Measurements from ENCODE around the gene EVA1A.

EVA1A gene

GRCh38 chr2:75600461-75601011 lies 39.8 kb upstream of the EVA1A start:
- Histone ChIP-seq H3K27me3 (ENCODE audit: control insufficient read depth, insufficient read depth, low read length) (no peaks in the 10 kb centered on the region), H3K4me3 (ENCODE audit: low read length) (no peak overlapping the region), H3K9me3 (ENCODE audit: control insufficient read depth, low read length) (no peaks in the 10 kb centered on the region), H3K36me3 (ENCODE audit: control insufficient read depth, insufficient read depth, low read length) (no peaks in the 10 kb centered on the region), H3K4me1 (ENCODE audit: control insufficient read depth, insufficient read depth, low read length) (no peaks in the 10 kb centered on the region), H3K9ac (ENCODE audit: low read length) (no peak overlapping the region)

GRCh38 chr2:75598589-75599155 lies 37.9 kb upstream of the EVA1A start:
- Histone ChIP-seq H3K27me3 (ENCODE audit: control insufficient read depth, insufficient read depth, low read length) (no peaks in the 10 kb centered on the region), H3K4me1 (ENCODE audit: control insufficient read depth, insufficient read depth, low read length) (no peaks in the 10 kb centered on the region), H3K9ac (ENCODE audit: low read length) (no peak overlapping the region), H3K36me3 (ENCODE audit: control insufficient read depth, insufficient read depth, low read length) (no peaks in the 10 kb centered on the region), H3K4me3 (ENCODE audit: low read length) (no peak overlapping the region), H3K9me3 (ENCODE audit: control insufficient read depth, low read length) (no peaks in the 10 kb centered on the region)

- H3K4me3 ChIP-seq (ENCODE audit: low read length), result no peak overlapping the region
- no peaks in the 10 kb centered on the region for H3K36me3 ChIP-seq (ENCODE audit: control insufficient read depth, insufficient read depth, low read length)
- H3K4me1 ChIP-seq (ENCODE audit: control insufficient read depth, insufficient read depth, low read length), result no peaks in the 10 kb centered on the region
- no peaks in the 10 kb centered on the region for H3K9me3 ChIP-seq (ENCODE audit: control insufficient read depth, low read length)
- no peaks in the 10 kb centered on the region for H3K27me3 ChIP-seq (ENCODE audit: control insufficient read depth, insufficient read depth, low read length)
- H3K9ac ChIP-seq (ENCODE audit: low read length), result no peak overlapping the region
These were observed 37.2 kb upstream of the EVA1A start for GRCh38 chr2:75597949-75598348.

- Histone ChIP-seq H3K4me3 (ENCODE audit: low read length) (no peak overlapping the region), H3K9me3 (ENCODE audit: control insufficient read depth, low read length) (no peaks in the 10 kb centered on the region), H3K4me1 (ENCODE audit: control insufficient read depth, insufficient read depth, low read length) (no peaks in the 10 kb centered on the region), H3K36me3 (ENCODE audit: control insufficient read depth, insufficient read depth, low read length) (no peaks in the 10 kb centered on the region), H3K27me3 (ENCODE audit: control insufficient read depth, insufficient read depth, low read length) (no peaks in the 10 kb centered on the region), H3K9ac (ENCODE audit: low read length) (no peak overlapping the region)
These were observed 36.0 kb upstream of the EVA1A start for GRCh38 chr2:75596784-75597183.

- Histone ChIP-seq H3K9ac (ENCODE audit: low read length) (no peak overlapping the region), H3K36me3 (ENCODE audit: control insufficient read depth, insufficient read depth, low read length) (no peaks in the 10 kb centered on the region), H3K4me3 (ENCODE audit: low read length) (no peak overlapping the region), H3K27me3 (ENCODE audit: control insufficient read depth, insufficient read depth, low read length) (no peaks in the 10 kb centered on the region), H3K4me1 (ENCODE audit: control insufficient read depth, insufficient read depth, low read length) (no peaks in the 10 kb centered on the region), H3K9me3 (ENCODE audit: control insufficient read depth, low read length) (no peaks in the 10 kb centered on the region)
These were observed 35.0 kb upstream of the EVA1A start for GRCh38 chr2:75595541-75596395.

GRCh38 chr2:75594596-75594995 lies 33.9 kb upstream of the EVA1A start:
- Histone ChIP-seq H3K4me1 (ENCODE audit: control insufficient read depth, insufficient read depth, low read length) (no peaks in the 10 kb centered on the region), H3K36me3 (ENCODE audit: control insufficient read depth, insufficient read depth, low read length) (no peaks in the 10 kb centered on the region), H3K27me3 (ENCODE audit: control insufficient read depth, insufficient read depth, low read length) (no peaks in the 10 kb centered on the region), H3K9ac (ENCODE audit: low read length) (no peak overlapping the region), H3K9me3 (ENCODE audit: control insufficient read depth, low read length) (no peaks in the 10 kb centered on the region), H3K4me3 (ENCODE audit: low read length) (no peak overlapping the region)

- H3K36me3 ChIP-seq (ENCODE audit: control insufficient read depth, insufficient read depth, low read length), result no peaks in the 10 kb centered on the region
- no peak overlapping the region for H3K4me3 ChIP-seq (ENCODE audit: low read length)
- no peaks in the 10 kb centered on the region for H3K9me3 ChIP-seq (ENCODE audit: control insufficient read depth, low read length)
- no peaks in the 10 kb centered on the region for H3K27me3 ChIP-seq (ENCODE audit: control insufficient read depth, insufficient read depth, low read length)
- no peak overlapping the region for H3K9ac ChIP-seq (ENCODE audit: low read length)
- H3K4me1 ChIP-seq (ENCODE audit: control insufficient read depth, insufficient read depth, low read length), result no peaks in the 10 kb centered on the region
These were observed 32.1 kb upstream of the EVA1A start for GRCh38 chr2:75592888-75593287.

GRCh38 chr2:75592030-75592429 lies 31.3 kb upstream of the EVA1A start:
- Histone ChIP-seq H3K9me3 (ENCODE audit: control insufficient read depth, low read length) (no peaks in the 10 kb centered on the region), H3K36me3 (ENCODE audit: control insufficient read depth, insufficient read depth, low read length) (no peaks in the 10 kb centered on the region), H3K4me3 (ENCODE audit: low read length) (no peak overlapping the region), H3K4me1 (ENCODE audit: control insufficient read depth, insufficient read depth, low read length) (no peaks in the 10 kb centered on the region), H3K9ac (ENCODE audit: low read length) (no peak overlapping the region), H3K27me3 (ENCODE audit: control insufficient read depth, insufficient read depth, low read length) (no peaks in the 10 kb centered on the region)

GRCh38 chr2:75589391-75590105 lies 28.8 kb upstream of the EVA1A start:
- Histone ChIP-seq H3K9ac (ENCODE audit: low read length) (no peak overlapping the region), H3K4me1 (ENCODE audit: control insufficient read depth, insufficient read depth, low read length) (no peaks in the 10 kb centered on the region), H3K36me3 (ENCODE audit: control insufficient read depth, insufficient read depth, low read length) (no peaks in the 10 kb centered on the region), H3K9me3 (ENCODE audit: control insufficient read depth, low read length) (no peaks in the 10 kb centered on the region), H3K27me3 (ENCODE audit: control insufficient read depth, insufficient read depth, low read length) (no peaks in the 10 kb centered on the region), H3K4me3 (ENCODE audit: low read length) (no peak overlapping the region)

GRCh38 chr2:75587954-75588587 lies 27.3 kb upstream of the EVA1A start:
- H3K36me3 ChIP-seq (ENCODE audit: control insufficient read depth, insufficient read depth, low read length), result no peaks in the 10 kb centered on the region
- no peaks in the 10 kb centered on the region for H3K4me1 ChIP-seq (ENCODE audit: control insufficient read depth, insufficient read depth, low read length)
- H3K9ac ChIP-seq (ENCODE audit: low read length), result no peak overlapping the region
- no peaks in the 10 kb centered on the region for H3K9me3 ChIP-seq (ENCODE audit: control insufficient read depth, low read length)
- H3K4me3 ChIP-seq (ENCODE audit: low read length), result no peak overlapping the region
- no peaks in the 10 kb centered on the region for H3K27me3 ChIP-seq (ENCODE audit: control insufficient read depth, insufficient read depth, low read length)

- no peaks in the 10 kb centered on the region for H3K9me3 ChIP-seq (ENCODE audit: control insufficient read depth, low read length)
- H3K9ac ChIP-seq (ENCODE audit: low read length), result no peak overlapping the region
- H3K27me3 ChIP-seq (ENCODE audit: control insufficient read depth, insufficient read depth, low read length), result no peaks in the 10 kb centered on the region
- no peaks in the 10 kb centered on the region for H3K4me1 ChIP-seq (ENCODE audit: control insufficient read depth, insufficient read depth, low read length)
- H3K36me3 ChIP-seq (ENCODE audit: control insufficient read depth, insufficient read depth, low read length), result no peaks in the 10 kb centered on the region
- no peak overlapping the region for H3K4me3 ChIP-seq (ENCODE audit: low read length)
These were observed 26.2 kb upstream of the EVA1A start for GRCh38 chr2:75586971-75587370.

GRCh38 chr2:75582840-75583239 lies 22.1 kb upstream of the EVA1A start:
- Histone ChIP-seq H3K9me3 (ENCODE audit: control insufficient read depth, low read length) (no peaks in the 10 kb centered on the region), H3K9ac (ENCODE audit: low read length) (no peak overlapping the region), H3K4me3 (ENCODE audit: low read length) (no peak overlapping the region), H3K36me3 (ENCODE audit: control insufficient read depth, insufficient read depth, low read length) (no peaks in the 10 kb centered on the region), H3K27me3 (ENCODE audit: control insufficient read depth, insufficient read depth, low read length) (no peaks in the 10 kb centered on the region), H3K4me1 (ENCODE audit: control insufficient read depth, insufficient read depth, low read length) (no peaks in the 10 kb centered on the region)
